Loucy (cell line): Measurements from ENCODE around the gene STARD10.

Experiments used
- CTCF ChIP-seq: fragments of 200-600 bp; sonication (generic); conservative IDR thresholded peaks from 2 replicates; pipeline ENCODE4 v1.5.1; 2014; ENCODE audit warnings: mild to moderate bottlenecking, antibody characterized with exemption, low read length
- EZH2phosphoT487 ChIP-seq: fragments of 200-600 bp; IDR thresholded peaks from 2 replicates; pipeline ENCODE4 v1.6.1; 2018; ENCODE audit warnings: antibody characterized with exemption, mild to moderate bottlenecking, moderate library complexity, borderline replicate concordance

DNA sequence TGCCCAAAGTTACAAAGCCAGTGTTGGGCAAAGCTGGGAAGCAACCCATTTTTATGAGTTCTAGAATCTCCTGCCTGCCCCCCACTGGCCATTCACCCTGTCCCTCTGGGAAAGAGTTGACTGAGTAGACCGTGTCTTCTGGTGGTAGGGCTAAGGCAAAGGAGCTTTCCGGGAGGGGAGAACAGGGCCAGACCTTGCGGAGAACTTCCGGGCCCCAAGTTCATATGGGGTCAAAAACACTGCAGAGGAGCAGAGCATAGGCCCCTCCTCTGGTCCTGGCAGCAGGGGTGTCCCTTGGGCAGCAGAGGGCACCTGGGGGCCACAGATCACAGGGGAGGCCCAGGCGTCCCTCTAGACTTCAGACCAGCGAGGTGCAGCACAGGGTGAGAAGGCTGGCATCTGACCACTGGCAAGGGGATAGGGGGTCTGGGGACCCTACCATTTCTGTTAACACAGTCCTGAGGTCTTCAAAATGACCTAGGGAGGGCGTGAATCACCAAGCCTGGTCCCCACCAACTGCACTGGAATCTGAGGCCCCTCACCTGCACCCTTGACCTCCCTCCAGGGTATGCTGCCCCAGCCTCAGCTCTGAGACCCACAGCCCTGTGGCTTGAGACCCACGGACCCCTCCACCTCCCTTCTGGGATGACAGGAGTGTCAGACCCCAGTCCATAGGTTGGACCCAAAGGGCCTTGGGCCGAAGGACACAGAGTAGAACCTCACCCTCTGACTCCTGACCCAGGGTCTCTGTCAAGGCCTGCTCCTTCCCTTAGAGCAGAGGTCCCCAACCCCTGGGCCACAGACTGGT, 40.3 kb downstream of the STARD10 start:
- TF ChIP-seq CTCF (peak; percentile 36), EZH2phosphoT487 (no peak)
